HepG2 (cell line): ENCODE data around the gene GMFB. TPM values are rescaled to one million over a fixed set of nuclear protein-coding genes. Genes with fewer than 3 reads are reported as not detected.

Experiments used
- DBP ChIP-seq: sonication (generic); formaldehyde crosslinking; IDR thresholded peaks from 2 replicates; pipeline ENCODE4 v1.4.0; 2020; ENCODE audit warnings: missing genetic modification reagents; ENCODE audit errors: not compliant biosample characterization
- DZIP1 ChIP-seq: sonication (generic); formaldehyde crosslinking; IDR thresholded peaks from 2 replicates; pipeline ENCODE4 v1.5.0; 2020; ENCODE audit warnings: mild to moderate bottlenecking, missing genetic modification reagents
- ELF3 ChIP-seq: IDR thresholded peaks from 2 replicates; pipeline ENCODE4 v1.6.1; 2016; ENCODE audit warnings: missing genetic modification reagents, missing compliant biosample characterization
- FIP1L1 ChIP-seq: fragments of 200-400 bp; formaldehyde crosslinking; IDR thresholded peaks from 2 replicates; pipeline ENCODE4 v1.6.1; 2018; ENCODE audit warnings: low read depth, mild to moderate bottlenecking, low read length, moderate library complexity, borderline replicate concordance; ENCODE audit not compliant: insufficient read depth
- FOXP1 ChIP-seq, 2 experiments: fragments of 450-650 bp in 1 of 2; IDR thresholded peaks; 2 replicates each; pipeline ENCODE4 v1.6.1; 2017 to 2018; ENCODE audit warnings: antibody characterized with exemption in 1 of 2
- HNRNPH1 ChIP-seq: fragments of 200-400 bp; formaldehyde crosslinking; optimal IDR thresholded peaks from 2 replicates; pipeline ENCODE3; 2017; ENCODE audit warnings: mild to moderate bottlenecking, low read depth, low read length
- KLF12 ChIP-seq: sonication (generic); formaldehyde crosslinking; IDR thresholded peaks from 2 replicates; pipeline ENCODE4 v1.4.0; 2020; ENCODE audit warnings: missing genetic modification reagents, borderline replicate concordance
- MXD4 ChIP-seq: IDR thresholded peaks from 2 replicates; pipeline ENCODE4 v1.6.1; 2016; ENCODE audit warnings: mild to moderate bottlenecking, missing biosample characterization, missing genetic modification reagents
- PTBP1 ChIP-seq: fragments of 200-400 bp; formaldehyde crosslinking; IDR thresholded peaks from 2 replicates; pipeline ENCODE4 v1.6.1; 2018; ENCODE audit warnings: low read length, low read depth; ENCODE audit not compliant: poor library complexity, severe bottlenecking
- RAD51 ChIP-seq: fragments of 450-650 bp; IDR thresholded peaks from 2 replicates; pipeline ENCODE4 v1.6.1; 2016; ENCODE audit warnings: borderline replicate concordance
- TRIM24 ChIP-seq: sonication (generic); formaldehyde crosslinking; IDR thresholded peaks from 2 replicates; pipeline ENCODE4 v1.8.0; 2022; ENCODE audit warnings: mild to moderate bottlenecking, missing genetic modification reagents
- USF2 ChIP-seq, 2 experiments: sonication (generic) in 1 of 2; formaldehyde crosslinking in 1 of 2; IDR thresholded peaks; 2 replicates each; pipeline versions ENCODE4 v1.5.1 to v1.6.1; 2011 to 2020; ENCODE audit warnings: borderline replicate concordance in 1 of 2, low read depth in 1 of 2, low read length in 1 of 2, mild to moderate bottlenecking in 1 of 2, missing genetic modification reagents in 1 of 2, moderate library complexity in 1 of 2
- XBP1 ChIP-seq: sonication (generic); formaldehyde crosslinking; IDR thresholded peaks from 2 replicates; pipeline ENCODE4 v1.5.0; 2020; ENCODE audit warnings: missing genetic modification reagents
- ZBTB1 ChIP-seq: sonication (generic); formaldehyde crosslinking; IDR thresholded peaks from 2 replicates; pipeline ENCODE4 v1.4.0; 2020; ENCODE audit warnings: missing genetic modification reagents, borderline replicate concordance
- ZKSCAN5 ChIP-seq: sonication (generic); formaldehyde crosslinking; IDR thresholded peaks from 2 replicates; pipeline ENCODE4 v1.5.1; 2020; ENCODE audit warnings: mild to moderate bottlenecking, missing genetic modification reagents
- ZNF570 ChIP-seq: sonication (generic); formaldehyde crosslinking; IDR thresholded peaks from 2 replicates; pipeline ENCODE4 v1.4.0; 2020; ENCODE audit warnings: mild to moderate bottlenecking, missing genetic modification reagents, borderline replicate concordance
- ZNF75D ChIP-seq: sonication (generic); formaldehyde crosslinking; IDR thresholded peaks from 2 replicates; pipeline ENCODE4 v1.8.1; 2023; ENCODE audit warnings: missing genetic modification reagents, mild to moderate bottlenecking, borderline replicate concordance
- ZNF781 ChIP-seq: sonication (generic); formaldehyde crosslinking; IDR thresholded peaks from 2 replicates; pipeline ENCODE4 v1.5.1; 2020; ENCODE audit warnings: borderline replicate concordance, mild to moderate bottlenecking, missing genetic modification reagents; ENCODE audit errors: not compliant biosample characterization
- ZNF792 ChIP-seq: IDR thresholded peaks from 2 replicates; pipeline ENCODE4 v1.6.1; 2016
- polyA plus RNA-seq, 8 experiments: library from polyadenylated mRNA; depleted of rRNA in 3 of 8; stranded (reverse) in 7 of 8; unstranded in 1 of 8; fragments of >200 nt; fragmentation: Illumina TruSeq in 4 of 8; extraction: Trizol in 4 of 8; gene quantifications; 2 replicates each; pipeline versions ENCODE4 v1.2.1 to v1.2.3, GENCODE V29; 2011 to 2016; ENCODE audit warnings: low read depth in 4 of 8, missing spikeins in 1 of 8, mixed read lengths in 1 of 8; ENCODE audit not compliant: insufficient read depth in 1 of 8
- total RNA-seq, 5 experiments: library from RNA; depleted of rRNA; stranded (reverse); fragments of >200 nt; fragmentation: Illumina TruSeq; extraction: Trizol; gene quantifications; 2 replicates each; pipeline ENCODE4 v1.2.3, GENCODE V29; 2016; ENCODE audit warnings: low read depth in 1 of 5

Gene GMFB
- total and polyA plus RNA-seq, 2 of the 13 experiments (the other 11 are each of a cell fraction or from before 2014, with no cell fraction given): 17.3 to 68.2 TPM

- TF ChIP-seq ELF3 (CRISPR knock-in tag) (peak; percentile 46), DBP (CRISPR knock-in tag) (no peak), PTBP1 (no peak), FOXP1 (IDR thresholded peaks at IDR 0.05) (no peak), FOXP1 (CRISPR knock-in tag; IDR thresholded peaks at IDR 0.05) (no peak), ZNF75D (CRISPR knock-in tag) (no peak), ZKSCAN5 (CRISPR knock-in tag) (no peak), MXD4 (0 out of 2 replicates have a peak, but pooled peaks have one; percentile 44), HNRNPH1 (no peak), DZIP1 (CRISPR knock-in tag) (no peak; the same call in 1 of the 2 replicates), ZNF570 (no peak), ZBTB1 (CRISPR knock-in tag) (no peak), ZNF792 (peak; percentile 49; the same call in 1 of the 2 replicates), KLF12 (CRISPR knock-in tag) (0 out of 2 replicates have a peak, but pooled peaks have one; percentile 69), XBP1 (no peak), ZNF781 (peak; percentile 81), TRIM24 (CRISPR knock-in tag) (no peak), RAD51 (no peak), FIP1L1 (no peak), USF2 (IDR thresholded peaks at IDR 0.05; ENCODE audit: low read depth, low read length) (no peak), USF2 (CRISPR knock-in tag; IDR thresholded peaks at IDR 0.05; ENCODE audit: borderline replicate concordance) (no peak; the same call in 1 of the 2 replicates)
These were observed 21.0 kb upstream of the GMFB start, which contains the start of gene CGRRF1 (continued) for GRCh38 chr14:54509546-54510501.
